DMS53 treated with DMSO at 0.1 percent for 48 hours (cell line): Measurements from ENCODE around the gene ARHGAP10.
A peak's percentile ranks its signal among the peaks of the same experiment; 100 is the strongest.
"Not testable (repeated sequence)": the region's sequence is repeated elsewhere in the genome, so short reads cannot be mapped to it uniquely, and the experiment has no call there.

Source experiments
- DNase-seq: peaks from one replicate; lab custom pipeline; 2025; ENCODE audit not compliant: unreplicated experiment; lab: John Stamatoyannopoulos, UW

The ARHGAP10 gene

GRCh38 chr4:147846318-147847155 is 114.6 kb downstream of the ARHGAP10 start:
- DNase-seq: no peak

GRCh38 chr4:147847751-147848590 is 116.1 kb downstream of the ARHGAP10 start:
- no peak for DNase-seq

- DNase-seq: no peak
Measured at GRCh38 chr4:147848634-147849033, 116.7 kb downstream of the ARHGAP10 start.

- no peak for DNase-seq
Measured at GRCh38 chr4:147851135-147851534, 119.2 kb downstream of the ARHGAP10 start.

GRCh38 chr4:147853706-147854105 is 121.8 kb downstream of the ARHGAP10 start:
- no peak for DNase-seq

DNA sequence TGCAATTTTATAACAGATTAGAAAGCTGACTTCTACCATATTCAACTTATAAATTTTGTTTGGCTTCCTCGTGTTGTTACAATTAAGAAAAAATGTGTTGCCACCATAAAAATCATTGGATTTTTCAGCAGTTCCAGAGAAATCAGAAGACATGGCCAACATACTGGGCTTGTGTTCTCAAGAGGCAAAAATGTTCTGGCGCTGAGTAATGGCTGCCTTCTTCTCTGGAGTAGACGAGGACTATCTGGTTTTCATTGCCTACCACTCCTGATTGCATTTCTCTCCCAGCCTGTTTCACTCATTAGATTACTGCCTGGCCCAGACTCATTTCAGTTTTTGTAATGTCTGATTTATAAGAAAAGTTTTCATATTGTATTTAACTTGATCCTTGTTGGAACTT is 122.3 kb downstream of the ARHGAP10 start:
- DNase-seq: no peak

- DNase-seq: no peak
Measured at GRCh38 chr4:147855571-147856009, 123.7 kb downstream of the ARHGAP10 start.

DNA sequence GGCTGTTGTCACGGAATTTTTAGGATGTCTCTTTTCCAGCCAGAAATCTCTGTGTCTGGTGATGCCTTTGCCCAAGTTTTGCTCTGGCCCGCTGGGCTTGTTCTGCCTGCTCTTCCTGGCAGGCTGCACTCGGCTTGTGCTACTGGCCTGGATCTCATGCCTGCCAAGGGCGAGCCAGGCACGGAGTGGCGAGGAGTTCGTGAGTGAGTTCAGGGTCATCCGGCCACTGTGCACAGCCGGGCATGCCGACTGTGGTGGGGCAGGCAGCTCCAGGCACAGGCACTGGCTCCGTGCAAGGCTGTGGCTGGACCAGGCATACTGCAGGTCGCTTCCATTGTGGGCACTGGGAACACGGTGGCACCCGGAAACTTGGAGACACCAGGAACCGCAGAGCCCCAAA is 129.1 kb downstream of the ARHGAP10 start:
- no peak for DNase-seq

DNA sequence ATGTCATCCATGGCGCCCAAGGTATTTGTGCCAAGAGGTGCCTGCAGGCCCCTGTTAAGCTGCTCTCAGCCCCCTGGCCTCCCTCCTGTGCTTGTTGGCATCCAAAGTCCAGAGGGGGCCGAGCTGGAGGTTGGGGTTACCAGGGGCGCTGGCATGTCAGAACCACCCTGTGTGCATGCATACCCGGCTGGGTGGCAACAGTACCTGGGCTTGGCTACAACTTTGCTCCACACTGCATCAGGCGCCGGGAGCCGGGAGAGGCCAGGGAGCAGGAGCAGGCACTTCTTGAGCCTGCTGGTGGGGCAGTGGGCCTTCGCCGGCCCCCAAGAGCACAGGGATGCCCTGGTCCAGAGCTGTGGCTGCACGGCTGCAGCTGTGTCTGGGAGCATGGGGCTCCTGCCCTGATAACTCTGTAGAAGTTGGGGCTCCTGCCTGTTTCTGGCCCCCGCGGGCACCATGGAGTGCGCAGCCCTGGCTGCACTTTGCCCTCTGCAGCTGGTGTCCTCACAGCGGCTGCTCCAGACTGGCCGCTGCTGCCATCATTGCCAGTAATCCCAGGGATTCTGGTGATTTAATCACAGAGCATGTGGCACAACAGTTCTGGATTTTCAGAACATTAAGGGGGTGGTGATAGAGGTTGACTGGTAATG is 130.3 kb downstream of the ARHGAP10 start:
- no peak for DNase-seq

DNA sequence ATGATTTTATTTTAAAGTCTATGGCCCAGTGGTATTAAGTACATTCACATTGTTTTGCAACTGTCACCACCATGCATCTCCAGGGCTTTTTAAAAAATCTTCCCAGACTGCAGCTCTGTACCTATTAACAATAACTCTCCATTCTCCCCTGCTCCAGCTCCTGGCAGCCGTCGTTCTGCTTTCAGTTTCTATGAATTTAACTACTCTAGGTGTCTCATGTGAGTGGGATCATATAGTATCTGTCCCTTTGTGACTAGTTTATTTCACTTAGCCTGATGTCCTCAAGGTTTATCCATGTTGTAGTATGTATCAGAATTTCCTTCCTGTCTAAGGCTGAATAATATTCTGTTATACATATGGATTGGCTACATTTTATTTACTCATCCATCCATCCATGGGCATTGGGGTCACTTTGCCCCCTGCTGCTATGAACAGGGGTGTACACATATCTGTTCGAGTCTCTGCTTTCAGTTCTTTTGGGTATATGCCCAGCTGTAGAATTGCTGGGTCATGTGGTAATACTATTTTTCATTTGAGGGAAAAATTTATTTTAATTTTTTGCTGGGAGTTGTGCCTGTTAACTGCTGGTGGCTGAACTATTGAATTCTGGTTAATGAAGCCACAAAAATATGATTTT is 131.3 kb downstream of the ARHGAP10 start:
- no peak for DNase-seq

DNA sequence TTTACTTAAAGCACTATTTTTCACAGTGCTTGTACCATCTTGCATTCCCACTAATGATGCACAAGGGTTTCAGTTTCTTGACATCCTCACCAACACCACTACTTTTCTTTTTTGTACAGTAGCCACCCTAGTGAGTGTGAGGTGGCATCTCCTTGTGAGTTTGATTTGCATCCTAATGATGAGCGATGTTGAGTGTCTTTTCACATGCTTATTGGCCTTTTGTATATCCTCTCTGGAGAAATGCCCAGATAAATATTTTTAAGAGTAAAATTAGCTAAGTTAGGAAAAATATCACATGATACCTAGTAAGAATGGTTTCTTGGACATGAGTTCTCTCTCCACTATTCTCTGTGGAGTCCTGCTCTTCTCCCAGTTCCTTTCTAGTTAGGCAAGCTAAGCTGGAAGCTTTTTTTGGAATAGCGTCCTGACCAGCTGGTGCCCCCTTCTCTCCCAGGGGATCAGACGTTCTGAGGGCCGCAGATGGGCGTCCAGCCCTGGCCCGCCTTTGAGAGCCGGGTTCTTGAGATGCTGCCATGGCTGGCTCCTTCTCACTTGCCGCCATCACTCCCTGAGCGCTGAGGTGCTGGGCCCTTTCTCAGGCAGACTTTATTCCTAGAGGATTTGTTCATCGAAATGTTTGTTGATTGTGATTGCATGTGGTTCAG is 132.1 kb downstream of the ARHGAP10 start:
- no peak for DNase-seq

DNA sequence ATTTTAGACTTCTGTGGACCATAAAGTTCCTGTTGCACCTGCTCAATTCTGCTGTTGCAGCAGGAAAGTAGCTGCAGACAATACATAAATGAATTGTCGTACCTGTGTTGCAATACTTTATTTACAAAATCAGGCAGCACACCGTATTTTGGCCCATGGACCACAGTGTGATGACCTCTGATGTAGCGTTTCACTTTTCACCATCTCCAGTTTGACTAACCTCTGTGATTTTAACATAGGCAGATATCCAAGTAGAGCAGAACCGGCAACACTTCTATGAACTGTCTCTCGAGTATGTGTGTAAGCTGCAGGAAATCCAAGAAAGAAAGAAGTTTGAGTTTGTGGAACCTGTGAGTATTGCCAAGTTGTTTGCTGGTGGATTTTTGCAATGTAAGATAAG is 132.7 kb downstream of the ARHGAP10 start:
- DNase-seq: no peak

- no peak for DNase-seq
Measured at GRCh38 chr4:147865926-147866325, 134.0 kb downstream of the ARHGAP10 start.

DNA sequence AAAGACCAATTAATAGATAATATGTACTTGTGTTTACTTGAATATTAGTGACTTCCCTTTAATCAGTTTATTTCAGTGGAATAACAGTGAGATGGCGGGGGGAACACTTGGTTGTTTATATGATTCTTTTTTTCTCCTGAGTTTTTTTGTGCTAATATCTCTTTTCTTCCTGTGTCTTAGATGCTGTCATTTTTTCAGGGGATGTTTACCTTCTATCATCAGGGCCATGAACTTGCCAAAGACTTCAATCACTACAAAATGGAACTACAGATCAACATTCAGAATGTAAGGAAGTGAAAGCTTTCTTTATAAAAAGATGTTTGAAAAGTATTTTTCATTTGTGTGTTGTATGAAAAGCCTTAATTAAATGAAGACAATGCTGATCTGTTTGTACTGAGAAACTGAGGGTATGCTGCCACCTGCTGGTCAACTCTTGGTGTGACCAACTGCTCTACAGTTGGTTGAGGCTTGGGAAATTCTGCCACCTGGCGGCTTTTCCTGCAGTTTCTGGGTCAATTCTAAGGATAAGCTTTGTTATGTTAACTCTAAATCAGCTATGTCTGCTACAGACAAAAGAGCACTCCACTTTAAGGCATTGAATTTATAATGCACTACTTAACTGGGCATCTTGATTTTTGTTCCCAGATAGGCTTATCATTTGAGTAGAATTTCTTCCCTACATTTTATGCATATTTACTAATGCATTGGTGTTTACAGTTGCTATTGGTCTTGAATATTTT is 134.8 kb downstream of the ARHGAP10 start:
- DNase-seq: peak; percentile 47

DNA sequence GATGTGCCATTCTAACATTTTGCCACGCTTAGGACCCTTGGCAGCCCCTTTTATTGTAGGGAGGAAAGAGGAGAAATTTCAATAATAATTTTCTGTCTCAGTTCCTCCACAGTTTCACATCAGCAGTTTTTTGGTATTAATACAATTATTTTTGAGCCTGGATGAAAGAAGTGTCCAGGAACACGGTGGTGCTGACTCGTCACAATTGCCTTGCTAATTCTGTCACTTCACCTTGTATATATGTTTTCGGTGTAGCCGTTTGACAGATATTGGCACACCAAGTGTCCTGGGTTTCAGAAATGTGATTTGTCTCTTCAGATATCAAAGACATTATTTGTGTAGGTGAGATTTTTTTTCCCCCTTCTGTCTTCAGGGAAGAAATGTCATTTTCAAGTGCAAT is 142.2 kb downstream of the ARHGAP10 start:
- DNase-seq: no peak

- DNase-seq: no peak
Measured at GRCh38 chr4:147877308-147877771, 145.5 kb downstream of the ARHGAP10 start.

- DNase-seq: no peak
Measured at GRCh38 chr4:147879676-147880075, 147.8 kb downstream of the ARHGAP10 start.

GRCh38 chr4:147880511-147880910 is 148.6 kb downstream of the ARHGAP10 start:
- DNase-seq: no peak

DNA sequence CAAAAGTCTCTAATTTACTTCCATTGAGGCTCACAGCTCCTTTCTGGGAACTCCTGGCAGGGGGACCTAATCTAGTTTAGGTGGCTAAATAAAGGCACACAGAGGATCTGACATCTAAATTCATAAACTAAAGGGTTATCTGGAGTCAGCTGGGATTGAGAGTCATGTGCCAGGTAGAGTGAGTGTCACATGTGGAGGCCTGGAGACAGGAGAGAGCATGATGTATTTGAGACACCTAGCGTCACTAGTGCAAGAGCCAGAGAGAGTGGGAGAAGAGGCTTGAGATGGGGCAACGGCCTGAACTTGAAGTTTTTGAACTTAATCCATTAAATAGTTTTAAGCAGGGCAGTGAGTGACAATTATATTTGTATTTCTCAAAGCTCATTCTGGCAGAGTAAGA is 152.6 kb downstream of the ARHGAP10 start:
- no peak for DNase-seq

DNA sequence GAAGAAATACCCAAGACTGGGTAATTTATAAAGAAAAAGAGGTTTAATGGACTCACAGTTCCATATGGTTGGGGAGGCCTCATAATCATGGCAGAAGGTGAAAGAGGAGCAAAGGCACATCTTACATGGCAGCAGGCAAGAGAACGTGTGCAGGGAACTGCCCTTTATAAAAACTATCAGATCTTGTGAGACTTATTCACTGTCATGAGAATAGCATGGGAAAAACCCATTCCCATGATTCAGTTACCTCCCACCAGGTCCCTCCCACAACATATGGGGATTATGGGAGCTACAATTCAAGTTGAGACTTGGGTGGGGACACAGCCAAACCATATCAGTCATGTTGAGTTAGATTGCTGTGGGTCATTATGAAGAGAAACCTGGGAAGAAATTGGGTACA is 153.3 kb downstream of the ARHGAP10 start:
- not testable (repeated sequence) for DNase-seq
